HL-60 (cell line): ENCODE data around the gene SLC7A14.

ENCODE experiments used
- DNase-seq, 2 experiments: peaks; one replicate each; pipeline ENCODE4 v3.0.0-alpha.2; 2010 to 2020; ENCODE audit warnings: low read depth in 1 of 2, low spot score in 1 of 2
- H3K27ac ChIP-seq: fragments of 250-450 bp; sonication (Bioruptor Pico); replicated peaks from 2 replicates; pipeline ENCODE4 v1.5.1; 2020; ENCODE audit warnings: mild to moderate bottlenecking, moderate library complexity
- H3K27me3 ChIP-seq: fragments of 250-450 bp; sonication (Bioruptor Pico); 2 replicates; pipeline ENCODE4 v1.5.1; 2021; ENCODE audit warnings: mild to moderate bottlenecking, moderate library complexity; ENCODE audit not compliant: insufficient read depth, poor library complexity, severe bottlenecking
- H3K4me3 ChIP-seq: replicated peaks from 2 replicates; pipeline ENCODE4 v1.5.1; 2011; ENCODE audit warnings: mild to moderate bottlenecking, control low read depth, low read length; ENCODE audit not compliant: insufficient read depth
- CTCF ChIP-seq: IDR thresholded peaks from one replicate; pipeline ENCODE4 v1.5.1; 2011; ENCODE audit warnings: low read length, control low read depth, inconsistent platforms; ENCODE audit not compliant: insufficient read depth
- GABPA ChIP-seq: IDR thresholded peaks from 2 replicates; pipeline ENCODE4 v1.6.1; 2012; ENCODE audit warnings: low read depth
- POLR2AphosphoS5 ChIP-seq: IDR thresholded peaks from 2 replicates; pipeline ENCODE4 v1.6.1; 2012; ENCODE audit warnings: low read depth
- REST ChIP-seq: IDR thresholded peaks from 2 replicates; pipeline ENCODE4 v1.6.1; 2012; ENCODE audit warnings: low read depth; ENCODE audit not compliant: insufficient replicate concordance
- SPI1 ChIP-seq: IDR thresholded peaks from 2 replicates; pipeline ENCODE4 v1.6.1; 2012; ENCODE audit warnings: low read depth, mild to moderate bottlenecking, borderline replicate concordance

Gene SLC7A14

GRCh38 chr3:170564664-170565063 is 21.2 kb downstream of the SLC7A14 start:
- TF ChIP-seq GABPA (no peak), SPI1 (no peak), CTCF (no peak), POLR2AphosphoS5 (no peak), REST (no peak)
- no peak for DNase-seq
- H3K4me3 ChIP-seq = no peak overlapping the region
- no peaks in the 10 kb centered on the region for H3K27me3 ChIP-seq
- no peak overlapping the region for H3K27ac ChIP-seq

GRCh38 chr3:170563712-170564423 is 22.0 kb downstream of the SLC7A14 start:
- H3K4me3 ChIP-seq = no peak overlapping the region
- TF ChIP-seq REST (no peak), CTCF (no peak), POLR2AphosphoS5 (no peak), GABPA (no peak)
- H3K27me3 ChIP-seq = no peaks in the 10 kb centered on the region
- H3K27ac ChIP-seq = no peak overlapping the region
- no peak for DNase-seq

- H3K4me3 ChIP-seq = no peak overlapping the region
- TF ChIP-seq SPI1 = no peak
- TF ChIP-seq REST = no peak
- TF ChIP-seq GABPA = no peak
- TF ChIP-seq POLR2AphosphoS5 = no peak
- no peak for TF ChIP-seq CTCF
- no peak overlapping the region for H3K27ac ChIP-seq
- no peaks in the 10 kb centered on the region for H3K27me3 ChIP-seq
- DNase-seq = no peak
These were observed 23.8 kb downstream of the SLC7A14 start for GRCh38 chr3:170562080-170562479.
